C4-2B (cell line): ENCODE results near the gene FOXK1.

Experiments
- CTCF ChIP-seq: fragments of 450-650 bp; conservative IDR thresholded peaks from 2 replicates; pipeline ENCODE4 v1.5.1; 2017; ENCODE audit warnings: mild to moderate bottlenecking
- ZFX ChIP-seq: fragments of 450-650 bp; IDR thresholded peaks from 2 replicates; pipeline ENCODE4 v1.6.1; 2017

GRCh38 chr7:4730276-4730675 is 48.2 kb downstream of the FOXK1 start:
- TF ChIP-seq CTCF (no peak), ZFX (no peak)
